GM19239 (cell line): ENCODE results near the gene TMEM41B.
"Not testable (repeated sequence)": the region's sequence is repeated elsewhere in the genome, so short reads cannot be mapped to it uniquely, and the experiment has no call there.

ENCODE experiments used
- DNase-seq: peaks from one replicate; pipeline ENCODE4 v3.0.0; 2011; ENCODE audit warnings: low spot score; ENCODE audit not compliant: insufficient read length
- FAIRE-seq: peaks from 2 replicates; lab custom pipeline; 2011; peaks lifted over from hg19 to GRCh38; lab: Jason Lieb, UNC

Gene TMEM41B

DNA sequence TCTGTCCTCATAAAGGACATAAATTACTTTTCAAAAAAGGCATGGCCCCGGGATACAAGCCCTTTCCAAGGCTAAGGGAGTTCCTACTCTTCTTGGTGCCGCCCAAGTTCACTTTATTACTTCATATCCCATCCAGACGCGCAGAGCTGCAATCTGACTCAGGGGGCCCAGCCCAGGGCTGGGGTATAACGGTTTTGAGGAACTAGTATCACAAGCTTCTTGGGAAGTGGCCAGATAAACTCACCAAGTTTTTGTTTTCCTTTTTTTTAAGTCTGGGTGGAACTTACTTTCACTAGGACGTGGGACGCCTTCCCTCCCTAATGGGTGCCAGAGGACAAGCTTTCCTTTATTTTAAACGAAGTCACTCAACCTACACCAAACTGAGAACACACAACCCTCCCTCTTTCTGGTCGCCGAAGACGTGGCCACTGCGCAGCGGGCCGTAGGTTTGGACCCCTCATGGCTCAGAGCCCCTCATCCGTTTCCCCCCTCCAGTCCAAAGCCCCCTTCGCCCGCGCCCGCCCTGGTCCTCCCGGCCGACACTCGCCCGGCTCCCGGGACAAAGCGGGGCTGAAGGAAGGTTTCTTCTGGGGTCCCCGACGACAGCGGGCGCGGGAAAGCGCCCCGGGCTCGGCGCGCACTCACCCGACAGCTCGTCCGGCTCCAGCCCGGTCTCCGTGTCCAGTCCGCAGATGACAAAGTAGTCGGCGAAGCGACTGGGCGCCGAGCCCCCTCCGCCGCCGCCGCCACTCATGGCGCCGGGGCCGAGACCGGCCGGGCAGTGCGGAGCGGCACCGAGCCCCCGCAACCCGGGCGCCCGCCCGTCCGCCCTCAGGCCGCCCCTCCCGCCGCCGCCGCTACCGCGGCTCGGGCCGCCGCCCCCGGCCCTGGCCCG, 49.8 kb downstream of the TMEM41B start:
- FAIRE-seq: no peak
- DNase-seq: peak; percentile 20

GRCh38 chr11:9263840-9264315, 50.5 kb downstream of the TMEM41B start:
- FAIRE-seq: peak; percentile 79
- peak; percentile 88 for DNase-seq

GRCh38 chr11:9260838-9261146, 53.6 kb downstream of the TMEM41B start:
- not testable (repeated sequence) for DNase-seq, FAIRE-seq

DNA sequence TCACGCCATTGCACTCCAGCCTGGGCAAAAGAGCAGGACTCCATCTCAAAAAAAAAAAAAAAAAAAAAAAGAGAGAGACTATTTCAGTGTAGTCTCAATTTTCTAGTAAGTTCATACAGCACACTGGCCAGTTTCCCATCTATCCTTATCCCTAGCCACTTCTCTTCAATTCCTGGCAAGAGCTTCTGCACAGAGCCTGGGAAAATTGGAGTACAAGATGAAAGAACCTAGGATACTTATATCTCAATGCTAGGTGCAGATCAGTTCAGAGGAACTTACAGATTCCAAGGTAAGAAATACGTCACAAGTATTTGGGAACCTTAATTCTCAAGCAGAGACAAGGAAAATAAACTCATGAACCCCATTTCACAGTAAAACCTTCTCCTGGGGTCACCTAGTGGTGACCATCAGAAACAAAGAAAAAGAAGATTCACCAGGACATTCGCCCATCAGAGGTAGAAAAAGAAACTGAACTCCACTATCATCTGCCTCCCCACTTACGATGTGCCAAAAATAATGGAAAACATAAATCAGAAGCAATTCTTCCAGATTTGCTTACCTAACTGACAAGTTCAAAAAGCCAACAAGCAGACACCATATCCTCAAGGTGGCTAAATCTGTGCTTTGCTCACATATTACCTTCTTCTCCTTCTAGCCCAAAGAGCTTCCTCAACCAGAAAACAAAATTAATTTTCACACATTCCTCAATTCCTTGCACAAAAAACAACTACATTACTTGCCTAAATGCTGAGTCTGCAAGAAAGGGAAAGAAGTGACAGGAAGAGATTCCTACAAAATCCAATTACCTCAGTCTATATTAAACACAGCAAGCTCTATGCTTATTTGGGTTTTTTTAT, 54.2 kb downstream of the TMEM41B start:
- DNase-seq (no peak), FAIRE-seq (no peak)

- not testable (repeated sequence) for FAIRE-seq, DNase-seq
These were observed 56.1 kb downstream of the TMEM41B start for GRCh38 chr11:9258279-9258678.

DNA sequence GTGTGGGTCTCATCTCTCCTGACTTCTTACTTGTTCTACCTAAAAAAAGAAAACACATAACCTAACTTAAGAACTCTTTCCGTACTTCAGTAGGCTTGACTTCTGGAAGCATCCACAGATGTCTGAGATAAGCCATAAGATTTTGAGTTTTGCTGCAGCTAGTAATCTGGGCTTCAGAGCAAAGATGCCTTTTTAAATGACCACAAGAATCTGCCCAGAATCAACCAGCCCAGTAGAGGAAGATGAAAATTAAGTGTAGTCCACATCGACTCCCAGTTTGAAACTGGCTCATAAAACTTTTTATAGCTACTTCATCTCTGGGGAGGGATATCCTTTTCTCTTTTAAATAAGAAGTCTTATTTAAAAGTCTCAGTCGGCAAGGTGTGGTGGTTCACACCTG, 60.0 kb downstream of the TMEM41B start:
- no peak for FAIRE-seq
- no peak for DNase-seq

DNA sequence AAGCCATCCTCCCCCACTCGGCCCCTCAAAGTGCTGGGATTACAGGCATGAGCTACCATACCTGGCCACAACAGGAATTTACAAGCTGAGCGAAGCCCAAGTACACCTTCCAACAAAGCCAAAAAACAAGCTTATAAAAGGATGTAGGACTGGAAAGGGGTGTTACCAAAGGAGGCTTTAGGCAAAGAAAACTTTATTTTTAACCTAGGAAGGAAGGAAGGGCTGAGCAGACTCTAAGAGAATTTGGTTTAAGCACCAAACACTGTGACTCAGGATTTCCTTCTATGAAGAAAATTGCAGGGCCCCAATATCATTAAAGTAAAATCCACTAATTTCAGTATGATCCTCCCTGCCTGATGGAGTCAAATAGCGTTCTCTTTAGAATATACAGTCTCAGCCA, 61.3 kb downstream of the TMEM41B start:
- DNase-seq (no peak), FAIRE-seq (no peak)

DNA sequence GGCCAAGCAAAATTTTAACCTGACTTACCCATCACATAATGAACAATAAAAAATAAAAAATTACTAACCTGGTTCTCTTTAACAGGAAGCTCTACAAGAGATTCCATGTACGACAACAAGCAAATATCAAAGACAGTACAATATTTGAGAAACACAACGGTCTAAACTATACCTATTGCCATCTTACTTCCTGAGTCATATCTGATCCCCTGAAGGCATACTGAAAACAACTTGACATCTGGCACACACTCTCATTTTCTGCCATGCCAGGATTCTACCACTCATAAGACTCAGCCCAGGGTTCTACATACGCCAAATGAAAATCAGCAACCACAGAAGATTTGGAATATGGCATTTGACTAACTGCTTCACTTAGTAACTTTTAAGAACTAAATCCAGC, 63.1 kb downstream of the TMEM41B start:
- no peak for DNase-seq
- FAIRE-seq: no peak

- peak; percentile 28 for DNase-seq
- peak; percentile 85 for FAIRE-seq
These were observed 64.2 kb downstream of the TMEM41B start for GRCh38 chr11:9250139-9250582.

DNA sequence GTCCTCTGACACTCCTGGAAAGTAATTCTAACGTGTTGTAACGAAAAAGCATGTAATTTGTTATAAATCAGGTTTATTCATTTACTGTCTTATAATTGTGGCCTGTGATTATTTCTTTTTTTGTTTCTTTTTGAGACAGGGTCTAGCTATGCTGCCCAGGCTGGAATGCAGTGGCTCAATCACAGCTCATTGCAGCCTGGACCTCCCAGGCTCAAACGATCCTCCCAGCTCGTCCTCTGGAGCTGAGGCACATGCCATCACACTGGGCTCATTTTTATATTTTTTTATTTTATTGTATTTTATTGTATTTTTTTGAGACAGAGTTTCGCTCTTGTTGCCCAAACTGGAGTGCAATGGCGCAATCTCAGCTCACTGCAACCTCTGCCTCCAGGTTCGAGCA, 65.1 kb downstream of the TMEM41B start:
- no peak for FAIRE-seq
- DNase-seq: no peak

DNA sequence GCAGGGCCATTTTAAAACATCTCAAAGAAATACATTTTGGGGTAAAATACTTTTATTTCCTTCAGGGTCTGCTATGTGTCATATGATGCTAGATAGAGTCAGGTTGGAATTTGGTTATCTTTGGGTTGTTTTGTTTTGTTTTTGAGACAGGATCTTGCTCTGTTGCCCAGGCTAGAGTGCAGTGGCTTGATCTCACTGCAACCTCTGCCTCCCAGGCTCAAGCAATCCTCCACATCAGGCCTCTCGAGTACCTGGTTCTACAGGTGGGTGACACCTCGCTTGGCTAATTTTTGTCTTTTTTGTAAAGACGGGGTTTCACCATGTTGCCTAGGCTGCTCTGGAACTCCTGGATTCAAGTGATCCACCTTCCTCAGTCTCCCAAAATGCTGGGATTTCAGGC, 66.5 kb downstream of the TMEM41B start:
- no peak for FAIRE-seq
- no peak for DNase-seq

DNA sequence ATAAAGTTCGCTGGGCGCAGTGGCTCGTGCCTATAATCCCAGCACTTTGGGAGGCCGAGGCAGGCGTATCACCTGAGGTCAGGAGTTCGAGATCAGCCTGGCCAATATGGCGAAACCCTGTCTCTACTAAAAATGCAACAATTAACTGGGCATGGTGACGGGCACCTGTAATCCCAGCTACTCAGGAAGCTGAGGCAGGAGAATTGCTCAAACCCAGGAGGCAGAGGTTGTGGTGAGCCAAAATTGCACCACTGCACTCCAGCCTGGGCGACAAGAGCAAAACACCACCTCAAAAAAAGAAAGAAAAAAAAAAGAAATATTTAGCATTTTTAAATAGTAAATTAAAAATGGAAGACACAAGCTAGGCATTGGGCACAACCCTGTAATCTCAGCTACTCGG, 78.2 kb downstream of the TMEM41B start:
- not testable (repeated sequence) for DNase-seq, FAIRE-seq

GRCh38 chr11:9232482-9232881, 81.9 kb downstream of the TMEM41B start:
- no peak for DNase-seq
- FAIRE-seq: peak; percentile 8

GRCh38 chr11:9231848-9232177, 82.6 kb downstream of the TMEM41B start:
- DNase-seq: no peak
- FAIRE-seq: peak; percentile 68
